GM21619 (cell line): ENCODE data around the gene DCBLD2.

Source experiments
- ATAC-seq: cut with Tn5 transposase; IDR thresholded peaks from one replicate; pipeline ENCODE4 v1.9.1; 2021; ENCODE audit not compliant: unreplicated experiment

The DCBLD2 gene

DNA sequence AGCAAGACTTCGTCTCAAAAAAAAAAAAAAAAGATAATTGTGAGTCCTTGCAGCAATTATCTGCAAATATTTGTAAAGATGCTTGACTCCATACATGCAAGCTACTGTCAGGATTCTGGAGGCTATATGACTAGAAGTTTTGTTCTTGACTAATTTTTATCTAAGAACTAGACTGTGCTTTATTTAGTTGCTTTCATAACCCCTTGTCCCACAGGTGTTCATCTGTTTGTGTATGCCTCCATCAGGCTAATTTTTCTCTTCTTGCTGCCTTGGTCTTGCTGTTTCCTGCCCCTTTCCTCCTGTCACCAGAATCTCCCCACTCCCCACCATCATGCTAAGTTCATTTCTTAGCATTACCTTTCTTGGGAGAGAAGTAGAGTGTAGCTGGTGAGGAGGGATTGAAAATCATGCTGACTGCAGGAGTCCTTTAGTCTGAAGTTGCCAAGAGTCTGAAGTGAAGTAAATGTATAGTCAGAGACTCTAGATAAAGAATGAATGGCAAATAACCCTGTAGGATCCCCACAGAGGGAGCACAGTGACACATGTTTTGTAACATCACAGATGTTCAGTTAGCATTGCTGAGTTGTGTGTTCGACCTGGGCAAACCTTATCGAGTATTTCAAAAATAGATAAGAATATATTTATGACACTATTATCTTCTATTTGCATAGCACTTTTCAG lies 125.9 kb downstream of the DCBLD2 start:
- no peak for ATAC-seq

DNA sequence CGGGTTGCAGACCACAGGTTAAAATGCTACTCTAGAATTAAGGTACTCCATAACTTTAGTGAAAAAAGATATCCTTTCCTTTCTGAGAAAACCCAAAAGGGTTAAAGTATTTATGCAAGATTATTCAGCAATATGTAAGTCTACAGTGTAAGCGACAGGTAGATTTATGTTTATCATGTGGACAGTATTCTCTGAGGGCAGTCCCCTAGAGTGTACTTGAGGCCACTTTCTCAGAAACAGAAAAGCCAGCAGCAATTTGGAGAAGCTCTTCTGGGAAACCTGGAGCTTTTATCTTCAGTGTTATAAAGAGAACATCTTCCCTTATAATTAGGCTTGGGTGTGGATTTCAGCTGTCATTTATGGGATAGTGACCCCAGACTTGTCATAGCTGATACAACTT lies 129.5 kb downstream of the DCBLD2 start:
- ATAC-seq: no peak

DNA sequence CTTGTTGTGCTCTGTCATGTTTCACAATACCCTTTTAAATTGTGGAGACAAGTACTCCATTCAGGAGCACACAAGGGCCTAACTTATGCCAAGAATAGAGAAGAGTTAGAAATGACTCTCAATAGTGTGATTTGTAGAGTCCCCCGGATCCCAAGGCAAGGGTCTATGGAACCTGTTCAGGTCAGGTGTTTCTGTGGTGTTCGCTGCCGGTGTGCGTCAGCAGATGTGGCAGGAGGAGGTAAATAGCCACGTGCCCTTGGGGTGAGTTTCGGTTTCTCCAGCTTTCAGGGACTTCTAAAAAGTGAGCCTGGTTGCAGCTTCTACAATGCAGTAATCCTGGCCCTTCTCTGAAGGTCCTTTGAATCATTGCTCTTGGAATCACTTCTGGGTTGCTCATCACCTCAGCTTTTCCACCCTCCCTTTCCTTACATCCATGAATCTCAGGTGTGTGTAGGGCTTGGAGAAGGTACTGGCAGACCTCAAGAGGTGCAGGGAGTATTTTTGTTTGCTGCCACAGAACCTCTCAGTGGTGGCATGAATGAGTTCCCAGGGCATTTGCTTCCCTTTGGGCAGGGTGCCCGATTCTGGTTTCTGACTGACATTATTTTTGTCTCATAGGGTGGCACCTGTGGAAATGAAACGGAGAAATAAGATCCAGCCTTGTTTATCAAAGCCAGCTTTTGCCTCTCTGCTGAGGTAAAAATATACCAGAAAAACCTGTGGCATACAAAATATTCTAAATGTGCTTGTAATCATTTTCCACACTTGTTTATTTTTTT lies 131.0 kb downstream of the DCBLD2 start:
- ATAC-seq: peak; percentile 57

DNA sequence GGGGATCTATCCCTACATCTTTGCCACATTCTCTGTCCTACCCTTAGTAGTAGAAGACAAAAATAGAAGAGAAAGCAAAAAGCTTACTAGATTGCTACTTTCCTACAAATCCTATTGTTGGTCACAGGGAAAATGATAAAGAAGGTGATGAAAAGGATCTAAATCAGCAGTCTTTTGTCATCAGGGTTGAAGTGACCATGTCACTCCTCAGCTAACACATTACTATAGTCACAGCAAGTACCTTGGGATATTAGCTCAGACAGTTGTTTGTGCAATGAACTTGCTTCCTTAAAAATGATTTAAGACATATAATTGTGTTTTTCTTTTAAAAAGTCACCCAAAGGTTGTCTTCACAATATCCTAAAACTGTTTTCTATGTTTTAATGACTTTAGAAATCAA lies 132.0 kb downstream of the DCBLD2 start:
- ATAC-seq: no peak

DNA sequence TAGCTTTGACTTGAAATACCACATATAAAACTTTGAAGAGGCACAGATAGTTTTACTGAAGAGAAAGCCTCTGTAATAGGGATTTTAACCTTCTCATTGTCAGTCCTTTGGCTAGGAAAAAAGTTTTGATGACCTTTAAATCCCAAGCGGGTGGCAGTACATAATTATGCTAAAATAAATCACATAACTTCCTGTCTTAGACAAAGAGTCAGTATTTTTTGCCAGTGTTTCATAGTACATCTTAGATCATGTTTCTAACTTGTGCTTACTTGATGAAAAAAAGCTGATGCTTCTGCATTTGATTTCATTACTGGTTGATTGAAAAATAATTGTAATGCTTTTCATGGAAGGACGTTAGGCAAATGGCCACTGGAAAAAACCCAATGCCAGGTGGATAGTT lies 132.5 kb downstream of the DCBLD2 start:
- no peak for ATAC-seq

DNA sequence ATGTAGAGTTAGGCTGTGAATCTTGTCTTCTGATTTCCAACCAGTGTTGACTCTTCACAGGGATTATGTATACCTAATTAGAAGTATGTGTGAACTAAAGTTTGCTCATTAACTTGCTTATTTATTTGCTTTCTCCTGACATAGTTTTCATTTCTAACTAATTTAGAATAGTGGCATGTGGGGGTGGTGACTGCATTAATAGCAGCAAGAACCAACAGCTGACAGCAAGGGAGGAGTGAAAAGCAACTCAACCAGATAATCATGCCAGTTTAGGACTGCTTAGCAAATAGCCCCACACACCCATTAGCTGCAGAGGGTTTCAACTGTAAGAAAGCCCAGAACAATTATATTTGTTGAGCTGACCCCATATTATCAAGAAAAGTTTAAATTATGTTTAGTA lies 134.6 kb downstream of the DCBLD2 start:
- ATAC-seq: no peak

DNA sequence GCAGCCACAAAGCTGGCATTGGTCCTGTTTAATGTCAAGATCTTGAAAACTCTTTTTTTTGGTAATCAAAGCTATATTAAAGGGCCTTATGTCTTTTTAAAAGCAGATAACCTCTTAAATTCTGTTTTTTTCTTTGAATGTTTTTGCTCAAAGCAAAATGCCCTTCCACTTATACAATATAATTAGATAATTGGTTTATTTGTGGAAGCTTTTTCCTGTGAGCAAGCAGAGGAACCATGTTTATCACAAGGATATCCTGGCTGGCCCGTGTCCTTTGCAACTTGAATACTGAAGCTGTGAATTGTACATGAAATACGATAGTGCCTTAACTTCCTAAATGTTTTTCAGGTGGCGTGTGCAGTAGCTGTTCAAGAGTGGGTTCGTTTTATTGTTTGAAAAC lies 135.8 kb downstream of the DCBLD2 start:
- ATAC-seq: no peak

DNA sequence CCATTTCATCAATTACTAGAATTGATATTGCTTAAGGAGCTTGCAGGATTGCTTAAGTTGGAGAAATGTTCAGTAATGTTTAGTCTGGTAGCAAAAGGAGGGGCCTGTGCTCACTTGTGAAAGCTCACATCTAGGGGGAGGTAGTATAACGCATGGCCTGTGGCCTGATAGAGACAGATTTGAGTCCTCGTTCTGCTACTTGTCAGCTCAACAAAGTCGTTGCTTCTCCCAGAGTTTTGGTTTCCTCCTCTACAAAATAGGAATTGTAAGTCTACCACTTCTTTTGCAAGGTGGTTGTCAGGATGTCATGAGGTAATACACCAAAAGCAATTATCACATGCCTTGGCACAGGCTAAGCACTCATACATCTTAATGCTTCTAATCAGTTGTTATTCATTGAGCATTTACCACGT lies 137.0 kb downstream of the DCBLD2 start:
- ATAC-seq: no peak

DNA sequence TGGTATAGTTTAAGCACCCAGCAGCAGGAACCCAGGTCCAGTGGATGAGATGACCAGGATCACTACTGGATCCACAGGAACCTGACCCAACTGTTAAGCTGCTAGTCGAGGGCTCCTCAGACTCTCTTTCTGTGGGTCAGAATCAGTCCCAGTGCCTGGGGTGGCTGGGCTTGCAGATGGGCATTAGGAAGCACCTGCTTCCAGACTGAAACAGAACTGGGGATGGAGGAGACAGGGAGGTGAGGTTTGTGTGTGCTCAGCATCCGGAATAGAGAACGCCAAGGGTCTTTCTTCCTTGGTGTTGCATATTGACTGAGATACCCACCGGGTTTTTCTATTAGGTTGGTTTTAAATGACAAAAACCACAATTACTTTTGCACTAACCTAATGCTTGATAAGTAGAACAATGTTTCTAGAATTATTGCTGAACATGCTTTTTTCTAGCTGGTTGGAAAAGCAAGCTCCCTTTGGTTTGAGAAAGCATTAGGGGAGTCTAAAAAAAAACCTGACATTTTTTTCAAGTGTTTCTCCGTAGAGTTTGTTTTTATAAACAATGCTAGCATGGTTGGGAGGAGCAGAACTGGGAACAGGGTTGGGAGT lies 137.6 kb downstream of the DCBLD2 start:
- no peak for ATAC-seq

DNA sequence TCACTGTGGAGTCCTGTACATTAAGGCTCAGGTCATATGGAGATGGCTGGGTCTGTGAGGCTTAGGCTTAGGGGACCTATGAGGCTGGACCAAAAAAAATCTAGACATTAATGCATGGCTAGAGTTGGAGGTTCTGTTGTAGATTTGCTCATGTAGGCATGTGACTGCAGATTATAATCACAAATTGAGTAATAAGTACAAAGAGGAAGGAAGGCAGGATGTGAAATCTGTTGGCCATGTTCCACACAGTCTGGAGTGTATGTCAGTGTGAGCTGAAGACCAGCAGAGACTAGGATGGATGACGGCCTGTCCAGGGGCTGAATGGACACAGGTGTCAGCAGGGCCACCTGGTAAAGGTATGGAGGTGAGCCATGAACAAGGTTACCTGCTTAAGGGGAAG lies 138.4 kb downstream of the DCBLD2 start, which contains the start of gene ST3GAL6:
Gene ST3GAL6, plus strand, starts transcription at position 265 of the 400 bp plus-strand sequence. CDS start 5,101 bp downstream, outside the sequence.
- ATAC-seq: no peak

DNA sequence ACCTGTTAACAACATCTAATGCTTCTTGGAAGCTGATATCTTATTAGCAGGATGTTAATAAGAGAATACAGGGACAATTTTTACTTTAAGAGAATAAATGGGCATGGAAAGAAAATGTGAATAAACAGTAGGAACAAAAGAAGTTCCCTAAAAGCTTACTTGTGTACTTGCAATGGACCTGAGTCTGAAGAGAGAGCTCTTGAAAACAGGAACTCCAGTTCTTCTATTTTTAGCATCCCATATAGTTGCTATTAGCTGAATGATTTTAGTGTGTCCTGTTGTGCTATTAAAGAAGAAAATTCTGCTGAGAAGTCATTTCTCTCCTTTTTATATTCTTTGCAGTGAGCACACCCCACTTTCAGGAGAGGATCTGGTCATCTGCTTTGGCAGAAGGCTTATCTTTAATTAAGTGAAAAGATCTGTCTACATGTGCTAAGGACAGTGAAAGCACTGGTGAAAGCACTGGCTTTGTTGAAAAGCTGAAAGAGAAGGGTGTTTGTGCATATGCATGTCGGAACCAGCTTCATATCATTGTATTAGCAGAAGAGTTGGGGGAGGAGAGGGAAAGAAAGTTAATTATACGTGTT lies 139.8 kb downstream of the DCBLD2 start:
- ATAC-seq: no peak

DNA sequence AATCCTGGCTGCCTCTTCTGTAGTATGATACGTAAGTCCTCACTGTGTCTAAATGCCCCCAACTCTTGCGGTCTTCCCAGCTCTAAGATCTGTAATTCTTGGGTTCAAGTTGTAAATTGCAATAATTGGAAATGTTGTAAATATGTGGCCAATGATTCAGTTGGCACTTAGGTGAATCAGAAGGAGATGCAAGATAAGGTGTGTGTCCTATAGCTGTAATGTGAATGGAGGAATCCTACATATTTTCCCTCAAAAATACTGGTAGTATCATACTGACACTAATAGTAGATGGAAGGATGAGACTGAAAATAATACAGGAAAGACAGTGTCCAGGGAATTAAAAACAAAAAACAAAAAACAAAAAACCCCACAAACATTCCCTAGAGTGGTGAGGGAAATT lies 141.9 kb downstream of the DCBLD2 start:
- ATAC-seq: no peak

DNA sequence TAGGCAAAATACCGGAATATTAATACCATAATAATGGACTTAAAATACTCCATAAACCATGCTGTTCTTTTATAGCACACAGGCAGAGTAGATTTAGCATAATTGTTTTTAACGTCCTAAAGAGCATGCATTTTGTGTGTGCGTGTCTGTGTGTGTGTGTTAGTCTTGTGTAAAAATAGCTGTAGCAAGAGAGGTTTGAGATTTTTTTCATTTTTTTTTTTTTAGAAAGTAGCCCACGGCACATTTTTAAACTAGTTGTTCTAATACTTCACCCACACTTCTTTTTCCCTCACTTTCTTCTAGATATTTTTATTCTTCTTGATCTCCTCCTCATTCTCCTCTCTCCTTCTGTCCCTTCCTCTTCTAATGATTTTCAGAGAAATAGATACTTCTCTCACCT lies 145.9 kb downstream of the DCBLD2 start:
- ATAC-seq: no peak

DNA sequence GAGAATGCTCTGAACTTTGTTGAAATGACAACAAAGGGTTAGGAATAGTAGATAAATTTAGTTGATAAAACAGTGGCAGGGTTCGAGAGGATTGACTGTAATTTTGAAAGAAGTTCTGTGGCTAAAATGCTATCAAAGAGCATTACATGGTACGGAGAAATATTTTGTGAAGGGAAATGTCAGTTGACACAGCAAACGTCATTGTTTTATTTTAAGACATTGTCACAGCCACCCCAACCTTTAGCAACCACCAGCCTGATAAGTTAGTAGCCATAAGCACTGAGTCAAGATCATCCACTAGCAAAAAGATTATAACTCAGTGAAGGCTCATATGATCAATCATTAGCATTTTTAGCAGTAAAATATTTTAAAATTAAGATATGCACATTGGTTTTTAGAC lies 147.0 kb downstream of the DCBLD2 start:
- ATAC-seq: no peak

DNA sequence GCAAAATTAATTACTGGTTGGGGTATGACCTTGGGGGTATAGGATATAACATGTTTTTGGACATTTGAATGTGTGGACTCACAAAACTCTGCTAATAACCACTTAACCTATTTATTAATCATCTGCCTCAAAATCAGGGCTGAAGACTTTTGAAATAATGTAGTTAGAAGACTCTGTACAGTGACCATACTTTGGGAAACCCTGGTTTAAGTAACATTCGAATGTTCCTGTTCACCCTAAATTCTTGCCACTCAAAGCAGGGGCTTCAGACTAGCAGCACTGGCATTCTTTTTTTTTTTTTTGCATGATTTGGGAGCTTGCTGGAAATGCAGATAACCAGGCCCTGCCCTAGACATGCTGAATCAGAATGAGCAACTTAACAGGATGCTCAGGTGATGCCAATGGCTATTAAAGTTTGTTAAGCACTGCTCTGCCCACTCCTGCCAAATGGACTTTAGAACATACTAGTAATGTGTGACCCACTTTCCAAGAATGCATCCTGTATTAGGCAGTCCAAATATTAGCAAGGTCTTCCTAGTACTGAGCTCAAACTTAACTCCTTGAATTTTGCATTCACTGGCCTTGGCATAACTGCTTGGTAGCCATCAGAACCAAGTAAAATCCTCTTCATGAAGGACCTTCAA lies 151.1 kb downstream of the DCBLD2 start:
- no peak for ATAC-seq

DNA sequence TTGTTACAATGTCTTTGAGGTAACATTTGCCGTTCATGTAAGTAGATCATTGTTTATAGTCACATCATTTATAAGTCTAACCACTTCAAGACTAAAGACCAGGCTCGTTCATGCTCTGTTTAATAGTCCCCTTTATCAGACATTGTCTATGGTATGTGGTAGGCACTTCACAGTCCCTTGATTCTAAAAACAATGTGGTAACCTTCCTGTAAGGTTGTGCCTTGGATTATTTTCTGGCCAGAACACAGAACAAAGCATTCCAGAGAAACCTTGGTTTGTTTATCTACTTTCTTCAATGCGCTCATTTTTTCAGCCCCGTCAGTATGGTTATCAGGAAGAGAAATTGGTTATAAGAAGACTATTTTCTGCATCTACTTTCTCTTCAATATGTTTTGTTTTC lies 154.6 kb downstream of the DCBLD2 start:
- no peak for ATAC-seq

DNA sequence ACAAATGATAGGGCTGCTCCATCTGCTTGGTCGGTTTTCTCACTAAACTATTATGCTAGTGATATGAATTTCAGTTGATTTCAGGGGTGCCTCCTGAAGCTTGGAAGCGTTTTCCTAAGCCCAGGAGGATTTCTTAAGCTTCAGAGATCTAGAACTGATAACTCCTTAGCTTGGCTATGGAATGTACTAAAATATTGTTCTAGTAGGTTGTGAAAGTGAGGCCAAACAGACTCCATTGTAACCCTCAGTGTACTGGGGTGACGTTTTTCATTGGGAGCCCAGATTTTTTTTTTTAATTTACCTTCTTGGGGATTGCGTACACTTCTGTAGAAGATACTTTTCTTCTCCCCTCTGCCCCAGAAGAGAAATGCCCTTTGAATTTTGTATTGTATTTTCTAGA lies 155.4 kb downstream of the DCBLD2 start:
- ATAC-seq: no peak
